Stimulated activated naive CD4-positive, alpha-beta T cell (primary cell): Measurements from ENCODE around the gene SLC41A3.
"Not testable (repeated sequence)": the region's sequence is repeated elsewhere in the genome, so short reads cannot be mapped to it uniquely, and the experiment has no call there.

ENCODE experiments used
- DNase-seq, 6 experiments: peaks; one replicate each; lab custom pipeline; 2025; lab: John Stamatoyannopoulos, UW

The SLC41A3 gene

GRCh38 chr3:126053949-126054569, 29.9 kb downstream of the SLC41A3 start:
- DNase-seq, result no peak

DNA sequence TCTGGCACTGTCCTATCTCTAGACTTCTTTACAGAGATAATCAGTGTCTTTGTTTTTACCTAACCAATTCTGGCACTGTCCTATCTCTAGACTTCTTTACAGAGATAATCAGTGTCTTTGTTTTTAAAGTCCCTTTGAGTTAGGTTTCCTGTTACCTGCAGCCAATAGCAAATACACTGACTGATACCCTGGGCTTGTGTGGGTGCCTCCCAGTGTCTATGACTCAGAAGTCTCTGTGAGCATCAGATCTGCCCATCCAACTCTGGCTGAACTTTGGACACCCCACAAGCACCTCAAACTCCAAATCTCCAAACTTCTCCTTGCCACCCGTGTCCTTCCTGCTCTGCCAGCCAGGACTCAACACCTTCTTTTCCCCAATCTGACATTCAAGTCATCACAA, 30.4 kb downstream of the SLC41A3 start:
- DNase-seq, result no peak

GRCh38 chr3:126052196-126053058, 31.5 kb downstream of the SLC41A3 start:
- no peak for DNase-seq

GRCh38 chr3:126051741-126052140, 32.2 kb downstream of the SLC41A3 start:
- no peak for DNase-seq

GRCh38 chr3:126051234-126051633, 32.7 kb downstream of the SLC41A3 start:
- DNase-seq, result no peak

DNA sequence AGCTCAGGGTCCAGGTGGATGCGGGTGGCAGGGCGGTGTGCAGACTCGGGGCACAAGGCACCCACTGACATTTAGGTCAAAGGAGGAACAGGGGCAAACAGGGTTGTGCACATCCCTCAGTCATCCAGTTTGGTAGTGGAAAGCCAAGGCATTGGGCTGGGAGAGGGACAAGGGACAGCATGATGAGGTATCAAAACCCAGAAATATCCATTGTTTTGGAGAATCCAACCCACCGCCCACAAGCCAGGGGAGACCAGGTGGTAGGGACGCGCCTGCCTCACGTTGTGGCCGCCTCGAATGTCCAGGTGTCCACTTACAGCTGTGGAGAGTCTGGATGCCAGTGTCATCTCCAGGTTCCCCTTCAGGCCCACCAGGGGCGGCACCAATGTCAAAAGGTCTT, 33.3 kb downstream of the SLC41A3 start:
- no peak for DNase-seq

DNA sequence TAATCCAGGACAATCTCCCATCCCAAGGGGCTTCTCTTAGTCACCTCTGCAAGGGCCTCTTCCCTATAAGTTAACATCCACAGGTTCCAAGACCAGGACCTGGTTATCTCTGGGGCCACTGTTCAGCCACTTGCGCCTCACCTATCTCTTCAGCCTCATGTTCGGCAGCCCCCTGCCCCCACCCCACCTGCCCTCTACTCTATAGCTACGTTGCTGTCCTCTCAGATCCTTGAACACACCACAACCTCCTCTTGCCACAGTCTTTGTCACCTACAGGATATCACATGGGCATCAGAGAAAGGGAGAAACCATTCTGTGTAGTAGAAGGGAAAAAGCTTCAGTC, 33.9 kb downstream of the SLC41A3 start:
- no peak for DNase-seq

DNA sequence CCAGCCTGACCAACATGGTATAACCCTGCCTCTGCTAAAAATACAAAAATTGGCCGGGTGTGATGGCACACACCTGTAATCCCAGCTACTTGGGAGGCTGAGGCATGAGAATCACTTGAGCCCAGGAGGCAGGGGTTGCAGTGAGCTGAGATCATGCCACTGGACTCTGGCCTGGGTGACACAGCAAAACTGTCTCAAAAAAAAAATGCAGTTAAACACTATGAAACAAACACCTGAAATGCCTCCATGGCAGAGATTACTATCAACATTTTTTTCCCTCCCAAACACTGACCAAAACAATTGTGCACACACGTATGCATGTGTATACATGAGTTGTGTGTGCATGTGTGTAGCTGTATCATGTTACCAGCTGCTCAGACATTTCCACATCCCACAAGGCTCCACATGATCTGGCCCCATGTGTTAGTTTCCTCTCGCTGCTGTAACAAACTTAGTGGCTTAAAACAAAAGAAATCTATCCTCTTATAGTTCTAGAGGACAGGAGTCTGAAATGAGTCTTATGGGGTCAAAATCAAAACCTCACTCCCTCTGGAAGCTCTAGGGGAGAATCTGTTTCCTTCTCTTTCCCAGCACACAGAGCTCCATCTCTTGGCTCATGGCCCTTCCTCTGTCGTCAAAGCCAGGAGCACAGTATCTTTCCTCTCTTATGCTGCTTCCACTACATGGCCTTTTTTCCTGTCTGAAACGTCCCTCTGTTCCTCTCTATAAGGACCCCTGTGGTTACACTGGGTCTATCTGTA, 34.5 kb downstream of the SLC41A3 start:
- no peak for DNase-seq

- no peak for DNase-seq
Measured at GRCh38 chr3:126040386-126040785, 43.5 kb downstream of the SLC41A3 start.

DNA sequence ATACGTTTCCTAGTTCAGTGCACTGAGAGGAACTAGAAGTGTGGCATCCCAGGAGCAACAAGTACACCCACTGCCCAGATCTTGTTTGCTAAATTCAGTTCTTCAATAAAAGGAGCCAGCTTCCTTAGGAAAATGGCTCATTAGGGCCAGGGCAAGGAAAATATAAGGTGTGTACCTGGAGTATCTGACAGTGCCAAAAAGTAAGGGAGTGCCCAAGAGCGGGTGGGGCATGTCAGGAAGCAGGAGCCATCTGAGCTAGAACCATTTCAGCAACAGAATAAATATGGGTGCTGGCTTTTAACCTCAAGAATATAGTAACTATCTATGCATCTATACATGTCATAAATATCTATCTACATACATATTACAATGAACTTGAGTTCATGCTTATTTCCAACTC, 44.1 kb downstream of the SLC41A3 start:
- no peak for DNase-seq

GRCh38 chr3:126038791-126039190, 45.1 kb downstream of the SLC41A3 start:
- DNase-seq, result not testable (repeated sequence)

GRCh38 chr3:126036056-126036549, 47.8 kb downstream of the SLC41A3 start:
- no peak for DNase-seq

GRCh38 chr3:126035362-126036050, 48.4 kb downstream of the SLC41A3 start:
- no peak for DNase-seq

DNA sequence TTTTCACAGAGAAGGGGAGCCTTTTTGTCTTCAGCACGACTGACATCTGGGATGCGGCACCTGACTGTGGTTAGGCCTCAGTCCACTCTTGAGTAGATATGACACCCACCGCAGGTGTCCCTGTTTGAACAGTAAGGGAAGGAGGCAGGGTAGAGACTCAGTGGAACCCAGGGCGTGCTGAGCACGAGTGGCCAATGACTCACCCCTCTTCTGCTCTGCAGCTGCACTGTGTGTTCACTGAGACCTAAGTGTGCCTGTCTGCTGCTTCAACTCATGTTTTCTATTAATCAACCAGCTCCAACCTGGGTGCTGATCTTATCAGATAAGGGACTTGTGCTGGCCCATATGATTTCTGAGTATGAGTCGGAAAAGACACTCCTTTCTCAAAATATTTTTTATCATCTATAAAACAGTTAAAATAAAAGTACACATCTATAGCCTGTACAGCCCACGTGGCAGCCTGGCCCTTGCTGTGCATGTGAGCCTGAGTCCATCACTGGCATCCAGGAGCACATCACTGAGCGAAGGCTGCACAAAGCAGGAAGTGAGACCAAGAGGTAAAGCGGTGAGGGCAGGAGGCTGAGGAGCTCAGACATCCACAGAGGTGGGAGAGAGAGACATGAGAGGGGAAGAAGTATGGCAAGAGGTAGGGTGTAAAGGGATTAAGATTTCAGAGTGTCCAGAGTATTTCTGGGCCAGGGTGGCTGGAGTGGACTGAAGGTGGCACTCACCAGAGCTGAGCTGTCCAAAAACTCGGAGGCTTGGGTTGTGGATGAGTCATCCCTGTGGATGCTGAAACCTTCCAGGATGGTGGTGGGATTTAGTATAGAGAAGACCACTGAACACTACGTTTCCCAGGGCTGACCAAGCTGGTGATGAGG, 49.2 kb downstream of the SLC41A3 start:
- no peak for DNase-seq

- no peak for DNase-seq
Measured at GRCh38 chr3:126033765-126034164, 50.2 kb downstream of the SLC41A3 start.

- DNase-seq, result no peak
Measured at GRCh38 chr3:126033051-126033745, 50.7 kb downstream of the SLC41A3 start.

DNA sequence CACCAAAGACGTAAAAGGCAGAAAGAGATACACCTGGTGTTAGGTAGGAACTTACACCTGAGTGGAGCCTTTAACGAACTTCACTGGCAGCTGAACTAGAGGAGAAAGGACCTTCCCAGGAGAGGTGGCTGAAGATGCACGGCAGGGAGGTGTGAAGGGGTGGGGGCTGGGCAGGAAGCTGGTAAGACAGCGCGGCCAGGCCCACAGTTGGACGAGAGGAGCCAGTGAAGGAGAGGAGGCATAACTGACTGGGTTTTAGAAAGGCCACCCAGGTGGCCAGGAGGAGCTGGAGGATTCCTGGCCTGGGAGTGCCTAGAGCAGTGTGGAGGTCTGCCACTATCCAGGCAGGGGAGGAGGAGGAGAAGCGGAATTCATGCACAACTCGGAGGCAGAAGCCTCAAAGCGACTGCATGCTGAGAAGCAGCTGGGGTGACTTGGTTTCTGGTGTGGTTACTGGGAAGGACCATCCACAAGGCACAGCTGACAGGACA, 51.9 kb downstream of the SLC41A3 start:
- no peak for DNase-seq

- DNase-seq, result no peak
Measured at GRCh38 chr3:126030455-126030854, 53.5 kb downstream of the SLC41A3 start.

- DNase-seq, result no peak
Measured at GRCh38 chr3:126029241-126029640, 54.7 kb downstream of the SLC41A3 start.

GRCh38 chr3:126028096-126028495, 55.8 kb downstream of the SLC41A3 start:
- DNase-seq, result no peak
